Parathyroid adenoma (tissue), 2 donors: ENCODE measurements around the gene LCE1E.

ENCODE experiments used
- H2AFZ ChIP-seq: fragments of 300-600 bp; sonication (generic); one replicate; pipeline ENCODE4 v1.7.0; 2017; ENCODE audit warnings: antibody characterized with exemption, mild to moderate bottlenecking
- H3K27ac ChIP-seq: fragments of 300-600 bp; sonication (generic); one replicate; pipeline ENCODE4 v1.7.0; 2017
- H3K27me3 ChIP-seq: fragments of 300-600 bp; sonication (generic); one replicate; pipeline ENCODE4 v1.7.0; 2017; ENCODE audit warnings: low read length; ENCODE audit not compliant: control insufficient read depth, insufficient read depth
- H3K36me3 ChIP-seq: fragments of 300-600 bp; sonication (generic); one replicate; pipeline ENCODE4 v1.7.0; 2017; ENCODE audit warnings: low read length; ENCODE audit not compliant: control insufficient read depth, insufficient read depth
- H3K4me1 ChIP-seq: fragments of 300-600 bp; sonication (generic); one replicate; pipeline ENCODE4 v1.7.0; 2017; ENCODE audit warnings: control low read depth
- H3K4me2 ChIP-seq: fragments of 300-600 bp; sonication (generic); one replicate; pipeline ENCODE4 v1.7.0; 2017; ENCODE audit warnings: low read length
- H3K4me3 ChIP-seq: fragments of 300-600 bp; sonication (generic); one replicate; pipeline ENCODE4 v1.7.0; 2017; ENCODE audit warnings: low read depth, low read length
- H3K79me2 ChIP-seq: fragments of 300-600 bp; sonication (generic); one replicate; pipeline ENCODE4 v1.7.0; 2017; ENCODE audit warnings: control low read depth
- H3K9ac ChIP-seq: fragments of 300-600 bp; sonication (generic); one replicate; pipeline ENCODE4 v1.7.0; 2017; ENCODE audit warnings: mild to moderate bottlenecking
- H3K9me3 ChIP-seq: fragments of 300-600 bp; sonication (generic); one replicate; pipeline ENCODE4 v1.7.0; 2017; ENCODE audit warnings: low read length; ENCODE audit not compliant: control insufficient read depth
- TF ChIP-seq, protein P1 (sequence below): fragments of 300-600 bp; sonication (generic); IDR thresholded peaks from one replicate; pipeline ENCODE4 v1.7.0; 2017; ENCODE audit warnings: antibody characterized with exemption, mild to moderate bottlenecking
- donor health status: primary hyperparathyroidism.

The LCE1E gene

DNA sequence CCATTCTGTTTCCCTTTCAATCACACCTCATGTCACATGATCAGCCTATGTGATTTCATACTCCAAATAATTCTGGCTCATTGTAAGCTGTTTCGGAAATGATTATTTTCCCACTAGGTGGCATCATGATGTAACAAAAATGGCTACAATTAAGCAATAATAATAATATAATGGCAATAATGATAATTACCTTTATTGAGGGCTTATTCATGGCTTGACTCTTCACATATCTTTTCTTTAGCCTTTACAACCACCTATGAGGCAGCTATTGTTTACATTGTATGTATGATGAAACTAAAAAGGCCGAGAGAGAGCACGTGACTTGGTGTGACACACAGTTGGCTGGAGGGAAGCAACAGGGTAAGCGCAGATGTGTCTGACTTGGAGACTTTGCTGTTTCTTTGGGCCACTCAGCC is 40.8 kb upstream of the LCE1E start:
- H3K4me1 ChIP-seq = no peaks in the 10 kb centered on the region
- no peak overlapping the region for H3K27ac ChIP-seq
- H2AFZ ChIP-seq = no peak overlapping the region
- no peak overlapping the region for H3K4me3 ChIP-seq
- TF ChIP-seq, protein P1, sequence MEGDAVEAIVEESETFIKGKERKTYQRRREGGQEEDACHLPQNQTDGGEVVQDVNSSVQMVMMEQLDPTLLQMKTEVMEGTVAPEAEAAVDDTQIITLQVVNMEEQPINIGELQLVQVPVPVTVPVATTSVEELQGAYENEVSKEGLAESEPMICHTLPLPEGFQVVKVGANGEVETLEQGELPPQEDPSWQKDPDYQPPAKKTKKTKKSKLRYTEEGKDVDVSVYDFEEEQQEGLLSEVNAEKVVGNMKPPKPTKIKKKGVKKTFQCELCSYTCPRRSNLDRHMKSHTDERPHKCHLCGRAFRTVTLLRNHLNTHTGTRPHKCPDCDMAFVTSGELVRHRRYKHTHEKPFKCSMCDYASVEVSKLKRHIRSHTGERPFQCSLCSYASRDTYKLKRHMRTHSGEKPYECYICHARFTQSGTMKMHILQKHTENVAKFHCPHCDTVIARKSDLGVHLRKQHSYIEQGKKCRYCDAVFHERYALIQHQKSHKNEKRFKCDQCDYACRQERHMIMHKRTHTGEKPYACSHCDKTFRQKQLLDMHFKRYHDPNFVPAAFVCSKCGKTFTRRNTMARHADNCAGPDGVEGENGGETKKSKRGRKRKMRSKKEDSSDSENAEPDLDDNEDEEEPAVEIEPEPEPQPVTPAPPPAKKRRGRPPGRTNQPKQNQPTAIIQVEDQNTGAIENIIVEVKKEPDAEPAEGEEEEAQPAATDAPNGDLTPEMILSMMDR = no peak
- no peaks in the 10 kb centered on the region for H3K36me3 ChIP-seq
- H3K9ac ChIP-seq = no peak overlapping the region
- H3K4me2 ChIP-seq = no peak overlapping the region
- no peaks in the 10 kb centered on the region for H3K79me2 ChIP-seq
- no peaks in the 10 kb centered on the region for H3K9me3 ChIP-seq
- H3K27me3 ChIP-seq = no peaks in the 10 kb centered on the region

DNA sequence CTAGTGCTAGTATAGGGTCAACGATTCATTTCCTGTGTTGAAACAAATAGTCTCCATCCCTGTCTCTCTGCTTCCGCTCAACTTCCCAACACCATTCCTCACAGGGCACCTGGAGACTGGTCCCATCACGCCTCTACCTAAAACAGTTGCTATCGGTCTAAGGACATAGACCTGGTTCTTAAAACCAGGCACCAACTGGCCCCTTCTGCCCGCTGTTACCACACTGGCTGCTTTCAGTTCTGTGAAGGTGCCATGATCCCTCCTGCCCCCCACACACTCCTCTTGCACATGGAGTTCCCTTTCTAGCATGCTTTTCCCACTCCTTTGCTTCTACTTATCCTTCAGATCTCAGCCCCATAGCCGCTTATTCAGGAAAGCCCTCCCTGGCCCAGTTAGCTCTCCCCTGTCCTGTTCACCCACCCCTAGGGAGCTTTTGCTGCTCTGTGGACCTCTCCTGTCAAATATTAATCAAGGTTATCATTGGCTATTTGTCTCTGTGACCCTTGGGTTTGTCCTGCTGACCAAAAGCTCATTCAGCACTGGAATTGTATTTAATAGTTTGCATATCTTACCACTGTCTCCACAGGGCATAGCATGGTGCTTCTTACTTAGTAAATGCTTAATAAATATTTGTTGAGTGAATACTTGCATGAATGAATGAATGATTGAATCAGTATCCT is 40.2 kb upstream of the LCE1E start:
- Histone ChIP-seq H3K27me3 (no peaks in the 10 kb centered on the region), H3K36me3 (no peaks in the 10 kb centered on the region), H3K9me3 (no peaks in the 10 kb centered on the region), H3K4me1 (no peaks in the 10 kb centered on the region), H2AFZ (no peak overlapping the region), H3K9ac (no peak overlapping the region), H3K27ac (no peak overlapping the region), H3K4me3 (no peak overlapping the region), H3K79me2 (no peaks in the 10 kb centered on the region), H3K4me2 (no peak overlapping the region)
- TF ChIP-seq, protein P1 = no peak

DNA sequence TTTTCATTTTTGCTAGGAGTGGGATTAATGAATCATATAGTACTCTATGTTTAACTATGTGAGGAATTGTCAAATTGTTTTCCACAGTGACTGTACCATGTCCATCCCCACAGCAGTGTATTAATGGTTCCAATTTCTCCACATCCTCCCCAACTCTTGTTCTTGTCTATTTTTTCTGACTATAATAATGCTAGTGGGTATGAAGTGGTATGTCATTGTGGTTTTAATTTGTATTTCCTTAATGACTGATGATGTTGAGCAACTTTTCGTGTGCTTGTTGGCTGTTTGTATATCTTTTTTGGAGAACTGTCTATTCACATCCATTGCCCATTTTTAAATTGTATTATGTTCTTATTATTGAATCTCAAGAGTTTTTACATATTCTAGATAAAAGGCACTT is 38.2 kb upstream of the LCE1E start:
- no peaks in the 10 kb centered on the region for H3K79me2 ChIP-seq
- H3K4me3 ChIP-seq = no peak overlapping the region
- no peaks in the 10 kb centered on the region for H3K9me3 ChIP-seq
- no peak overlapping the region for H3K4me2 ChIP-seq
- H3K9ac ChIP-seq = no peak overlapping the region
- TF ChIP-seq, protein P1 = no peak
- H2AFZ ChIP-seq = no peak overlapping the region
- no peaks in the 10 kb centered on the region for H3K27me3 ChIP-seq
- no peak overlapping the region for H3K27ac ChIP-seq
- H3K4me1 ChIP-seq = no peaks in the 10 kb centered on the region
- no peaks in the 10 kb centered on the region for H3K36me3 ChIP-seq

DNA sequence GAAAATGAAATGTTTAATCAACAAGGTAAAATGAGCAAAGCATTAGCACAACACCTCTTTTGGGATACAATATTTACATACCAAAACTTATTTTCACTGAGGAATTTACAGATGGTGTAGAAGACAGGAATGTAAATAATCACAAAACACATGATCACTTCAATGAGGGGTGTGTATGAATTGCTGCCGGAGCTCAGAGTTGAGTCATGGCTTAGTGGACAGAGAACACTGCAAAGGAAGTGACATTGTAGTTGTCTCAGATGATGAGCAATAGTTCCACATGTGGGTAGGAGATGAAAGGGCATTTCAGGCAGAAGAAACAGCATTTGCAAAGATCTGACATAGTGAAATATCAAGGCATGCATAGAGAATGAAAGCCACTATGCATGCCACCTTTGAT is 33.8 kb upstream of the LCE1E start:
- H3K4me2 ChIP-seq = no peak overlapping the region
- TF ChIP-seq, protein P1 = no peak
- H3K27ac ChIP-seq = no peak overlapping the region
- no peaks in the 10 kb centered on the region for H3K79me2 ChIP-seq
- H3K9ac ChIP-seq = no peak overlapping the region
- H3K27me3 ChIP-seq = no peaks in the 10 kb centered on the region
- H3K9me3 ChIP-seq = no peaks in the 10 kb centered on the region
- no peaks in the 10 kb centered on the region for H3K4me1 ChIP-seq
- H3K4me3 ChIP-seq = no peak overlapping the region
- H2AFZ ChIP-seq = no peak overlapping the region
- H3K36me3 ChIP-seq = no peaks in the 10 kb centered on the region

DNA sequence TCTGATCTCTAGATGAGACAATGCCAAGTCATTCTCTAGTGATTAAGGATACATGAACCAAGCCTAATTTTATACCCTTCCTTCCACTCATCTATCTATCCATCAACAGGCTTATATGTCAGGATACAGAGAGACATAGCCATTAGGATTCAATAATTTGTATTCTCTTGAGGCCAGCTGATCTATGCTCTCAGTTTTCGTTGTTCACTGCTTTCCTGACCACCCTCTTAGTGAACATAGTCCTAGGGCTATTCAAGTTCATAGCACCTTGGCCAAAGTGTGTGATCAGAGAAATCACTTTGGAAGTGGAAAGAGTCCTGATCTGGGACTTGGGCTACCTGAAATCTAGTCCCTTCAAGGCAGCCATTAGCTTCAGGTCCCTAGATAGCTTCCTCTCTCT is 32.5 kb upstream of the LCE1E start:
- TF ChIP-seq, protein P1 = no peak
- Histone ChIP-seq H3K79me2 (no peaks in the 10 kb centered on the region), H3K4me2 (no peak overlapping the region), H3K9ac (no peak overlapping the region), H2AFZ (no peak overlapping the region), H3K4me3 (no peak overlapping the region), H3K27ac (no peak overlapping the region), H3K27me3 (no peaks in the 10 kb centered on the region), H3K4me1 (no peaks in the 10 kb centered on the region), H3K9me3 (no peaks in the 10 kb centered on the region), H3K36me3 (no peaks in the 10 kb centered on the region)
